ENCODE results near the gene RAB43.
"Not testable (repeated sequence)": the region's sequence is repeated elsewhere in the genome, so short reads cannot be mapped to it uniquely, and the experiment has no call there.

RAB43 gene

GRCh38 chr3:129087904-129088303, 33.7 kb downstream of the RAB43 start:
- DNase-seq, result not testable (repeated sequence)

GRCh38 chr3:129087138-129087702, 34.4 kb downstream of the RAB43 start:
- DNase-seq, result no peak

GRCh38 chr3:129085818-129086217, 35.8 kb downstream of the RAB43 start:
- no peak for DNase-seq

GRCh38 chr3:129085165-129085715, 36.4 kb downstream of the RAB43 start:
- no peak for DNase-seq

DNA sequence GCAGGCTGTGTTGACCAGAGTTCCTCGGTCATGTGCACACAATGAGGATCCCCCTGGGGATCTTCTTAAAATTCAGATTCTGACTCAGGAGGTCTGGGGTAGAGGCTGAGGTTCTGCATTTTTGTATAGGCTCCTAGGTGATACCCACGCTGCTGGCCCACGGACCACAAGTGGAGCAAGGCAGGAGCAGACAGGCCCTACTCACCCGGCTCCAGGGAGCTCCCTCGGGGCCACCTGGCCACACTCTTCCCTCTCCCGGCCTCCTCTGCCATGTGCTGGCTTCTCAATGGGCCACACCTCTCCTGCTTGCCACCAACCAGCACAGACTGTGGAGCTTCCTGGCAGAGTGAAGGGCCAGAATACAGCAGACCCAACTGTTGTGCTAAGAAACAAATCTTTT, 37.1 kb downstream of the RAB43 start:
- DNase-seq, result no peak

GRCh38 chr3:129082026-129082425, 39.6 kb downstream of the RAB43 start:
- DNase-seq, result no peak

GRCh38 chr3:129081503-129081902, 40.1 kb downstream of the RAB43 start:
- no peak for DNase-seq

- no peak for DNase-seq
Observed at GRCh38 chr3:129078510-129078909, 43.1 kb downstream of the RAB43 start.

DNA sequence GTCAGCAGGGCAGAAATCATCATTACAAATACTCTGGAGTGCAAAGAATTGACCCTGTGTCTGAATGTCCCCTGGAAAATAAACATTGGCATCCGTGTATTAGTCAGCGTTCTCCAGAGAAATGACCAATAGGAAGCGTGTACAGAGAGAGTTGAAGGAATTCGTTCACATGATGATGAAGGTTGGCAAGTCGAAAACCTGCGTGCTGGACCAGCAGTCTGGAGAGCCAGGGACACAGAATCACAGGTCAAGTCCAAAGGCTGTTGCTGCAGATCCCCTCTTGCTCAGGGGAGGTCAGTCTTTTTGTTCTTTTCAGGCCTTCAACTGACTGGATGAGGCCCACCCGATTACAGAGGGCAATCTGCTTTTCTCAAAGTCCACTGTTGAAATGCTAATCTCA, 44.4 kb downstream of the RAB43 start:
- DNase-seq, result no peak

DNA sequence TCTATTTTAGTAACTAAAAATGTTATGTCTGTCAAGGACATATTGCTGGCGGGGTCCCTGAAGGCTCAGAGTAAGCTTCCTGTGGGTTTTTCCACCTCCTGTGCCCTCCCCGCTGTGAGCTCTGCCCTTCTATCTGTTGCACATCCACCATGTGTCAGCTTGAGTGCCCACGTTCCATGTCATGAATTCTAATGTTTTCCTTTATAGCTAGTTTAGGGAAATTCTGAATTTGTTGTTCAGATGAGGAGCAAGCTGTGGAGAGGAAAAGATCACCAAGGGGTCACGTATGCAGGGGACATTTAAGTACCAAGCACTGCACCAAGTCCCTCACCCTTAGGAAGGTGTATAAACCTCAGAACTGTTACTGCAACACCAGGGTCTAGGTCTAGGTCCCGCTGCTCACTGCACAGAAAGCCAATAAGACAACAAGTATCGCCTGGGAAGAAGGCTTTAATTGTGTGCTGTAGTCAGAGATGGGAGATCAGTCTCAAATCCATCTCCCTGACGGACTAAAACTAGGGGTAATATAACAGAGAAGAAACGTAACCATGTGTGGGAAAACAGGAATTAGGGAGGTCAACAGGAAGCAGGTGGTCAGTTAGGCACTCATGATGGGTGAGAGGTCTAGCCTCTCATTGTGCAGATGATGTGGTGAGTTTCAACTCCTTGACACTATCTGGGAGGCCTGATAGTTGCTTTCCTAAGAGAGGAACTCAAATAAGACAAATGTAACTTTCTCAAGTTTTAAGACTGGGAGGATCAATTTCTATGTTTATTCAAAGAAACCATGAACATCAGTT, 51.3 kb downstream of the RAB43 start:
- no peak for DNase-seq

GRCh38 chr3:129069313-129070085, 52.1 kb downstream of the RAB43 start:
- DNase-seq, result not testable (repeated sequence)

DNA sequence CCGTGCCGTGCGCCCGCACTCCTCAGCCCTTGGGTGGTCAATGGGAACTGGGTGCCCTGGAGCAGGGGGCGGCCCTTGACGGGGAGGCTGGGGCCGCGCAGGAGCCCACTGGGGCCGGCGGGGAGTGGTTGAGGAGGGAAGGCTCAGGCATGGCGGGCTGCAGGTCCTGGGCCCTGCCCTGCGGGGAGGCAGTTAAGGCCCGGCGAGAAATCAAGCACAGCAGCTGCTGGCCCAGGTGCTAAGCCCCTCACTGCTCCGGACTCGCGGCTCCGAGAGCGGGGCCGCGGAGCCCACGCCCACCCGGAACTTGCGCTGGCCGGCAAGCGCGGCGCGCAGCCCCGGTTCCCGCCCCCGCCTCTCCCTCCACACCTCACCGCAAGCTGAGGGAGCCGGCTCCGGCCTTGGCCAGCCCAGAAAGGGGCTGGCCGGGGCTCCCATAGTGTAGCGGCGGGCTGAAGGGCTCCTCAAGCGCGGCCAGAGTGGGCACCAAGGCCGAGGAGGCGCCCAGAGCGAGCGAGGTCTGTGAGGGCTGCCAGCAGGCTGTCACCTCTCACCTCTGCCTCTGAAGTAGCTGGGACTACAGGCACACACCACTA, 53.2 kb downstream of the RAB43 start:
- no peak for DNase-seq

DNA sequence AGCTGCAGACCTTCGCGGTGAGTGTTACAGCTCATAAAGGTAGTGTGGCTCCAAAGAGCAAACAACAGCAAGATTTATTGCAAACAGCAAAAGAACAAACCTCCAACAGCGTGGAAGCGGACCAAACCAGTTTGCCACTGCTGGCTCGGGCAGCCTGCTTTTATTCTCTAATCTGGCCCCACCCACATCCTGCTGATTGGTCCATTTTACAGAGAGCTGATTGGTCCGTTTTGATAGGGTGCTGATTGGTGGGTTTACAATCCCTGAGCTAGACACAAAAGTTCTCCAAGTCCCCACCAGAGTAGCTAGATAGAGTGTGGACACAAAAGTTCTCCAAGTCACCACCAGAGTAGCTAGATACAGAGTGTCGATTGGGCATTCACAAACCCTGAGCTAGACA, 53.9 kb downstream of the RAB43 start:
- DNase-seq, result not testable (repeated sequence)

DNA sequence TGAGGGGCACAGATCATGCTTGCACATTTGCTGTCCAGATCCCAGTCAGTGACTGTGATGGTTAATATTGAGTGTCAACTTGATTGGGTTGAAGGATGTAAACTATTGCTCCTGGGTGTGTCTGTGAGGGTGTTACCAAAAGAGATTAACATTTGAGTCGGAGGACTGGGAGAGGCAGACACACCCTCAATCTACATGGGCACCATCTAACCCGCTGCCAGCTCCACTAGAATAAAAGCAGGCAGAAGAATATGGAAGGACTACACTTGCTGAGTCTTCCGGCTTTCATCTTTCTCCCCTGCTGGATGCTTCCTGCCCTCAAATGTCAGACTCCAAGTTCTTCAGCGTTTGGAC, 55.9 kb downstream of the RAB43 start:
- DNase-seq, result no peak

- DNase-seq, result no peak
Observed at GRCh38 chr3:129065016-129065719, 56.4 kb downstream of the RAB43 start.

GRCh38 chr3:129063841-129064482, 57.6 kb downstream of the RAB43 start:
- no peak for DNase-seq

GRCh38 chr3:129063091-129063640, 58.4 kb downstream of the RAB43 start:
- DNase-seq, result no peak

DNA sequence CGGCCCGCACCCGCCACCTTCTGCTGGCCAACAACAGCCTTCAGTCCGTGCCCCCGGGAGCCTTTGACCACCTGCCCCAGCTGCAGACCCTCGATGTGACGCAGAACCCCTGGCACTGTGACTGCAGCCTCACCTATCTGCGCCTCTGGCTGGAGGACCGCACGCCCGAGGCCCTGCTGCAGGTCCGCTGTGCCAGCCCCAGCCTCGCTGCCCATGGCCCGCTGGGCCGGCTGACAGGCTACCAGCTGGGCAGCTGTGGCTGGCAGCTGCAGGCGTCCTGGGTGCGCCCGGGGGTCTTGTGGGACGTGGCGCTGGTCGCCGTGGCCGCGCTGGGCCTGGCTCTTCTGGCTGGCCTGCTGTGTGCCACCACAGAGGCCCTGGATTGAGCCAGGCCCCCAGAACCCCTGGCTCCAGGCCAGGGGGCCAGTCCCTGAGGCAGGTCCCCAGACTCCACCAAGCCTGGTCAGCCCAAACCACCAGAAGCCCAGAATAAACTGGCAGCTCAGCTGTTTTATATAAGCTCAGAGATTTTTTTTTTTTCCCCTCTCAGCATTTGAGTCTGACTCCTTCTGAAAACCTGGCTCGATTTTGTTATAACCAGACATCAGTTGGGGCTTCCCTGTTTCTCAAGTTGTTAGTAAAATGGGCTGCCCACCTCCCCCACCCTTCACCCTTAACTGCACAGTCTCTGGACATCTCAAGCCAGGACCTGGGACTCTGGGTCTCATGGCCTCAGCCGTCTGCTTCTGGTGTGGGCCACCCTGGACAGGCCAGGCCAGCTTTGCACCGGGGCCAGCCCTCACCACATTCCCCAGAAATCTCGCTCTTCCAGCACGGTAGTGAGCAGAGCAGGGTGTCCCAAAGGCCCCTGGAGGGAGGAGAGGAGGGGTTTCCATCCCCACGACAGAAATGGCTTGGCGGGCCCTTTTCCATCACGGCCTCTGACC, 59.4 kb downstream of the RAB43 start:
- DNase-seq, result no peak

- no peak for DNase-seq
Observed at GRCh38 chr3:129061023-129061887, 60.3 kb downstream of the RAB43 start.

Measured in stimulated activated CD4-positive, alpha-beta T cell treated with anti-CD3 and anti-CD28 coated beads, Interleukin-4, amount 100 ng/mL, for 4 hours (primary cell).